ENCODE measurements around the gene PPP4R4. TPM values are rescaled to one million over a fixed set of nuclear protein-coding genes. Genes with fewer than 3 reads are reported as not detected.
"Not testable (repeated sequence)": the region's sequence is repeated elsewhere in the genome, so short reads cannot be mapped to it uniquely, and the experiment has no call there.

PPP4R4 gene
- total RNA-seq, 1 experiment from 2014 or later = 5.5 TPM

DNA sequence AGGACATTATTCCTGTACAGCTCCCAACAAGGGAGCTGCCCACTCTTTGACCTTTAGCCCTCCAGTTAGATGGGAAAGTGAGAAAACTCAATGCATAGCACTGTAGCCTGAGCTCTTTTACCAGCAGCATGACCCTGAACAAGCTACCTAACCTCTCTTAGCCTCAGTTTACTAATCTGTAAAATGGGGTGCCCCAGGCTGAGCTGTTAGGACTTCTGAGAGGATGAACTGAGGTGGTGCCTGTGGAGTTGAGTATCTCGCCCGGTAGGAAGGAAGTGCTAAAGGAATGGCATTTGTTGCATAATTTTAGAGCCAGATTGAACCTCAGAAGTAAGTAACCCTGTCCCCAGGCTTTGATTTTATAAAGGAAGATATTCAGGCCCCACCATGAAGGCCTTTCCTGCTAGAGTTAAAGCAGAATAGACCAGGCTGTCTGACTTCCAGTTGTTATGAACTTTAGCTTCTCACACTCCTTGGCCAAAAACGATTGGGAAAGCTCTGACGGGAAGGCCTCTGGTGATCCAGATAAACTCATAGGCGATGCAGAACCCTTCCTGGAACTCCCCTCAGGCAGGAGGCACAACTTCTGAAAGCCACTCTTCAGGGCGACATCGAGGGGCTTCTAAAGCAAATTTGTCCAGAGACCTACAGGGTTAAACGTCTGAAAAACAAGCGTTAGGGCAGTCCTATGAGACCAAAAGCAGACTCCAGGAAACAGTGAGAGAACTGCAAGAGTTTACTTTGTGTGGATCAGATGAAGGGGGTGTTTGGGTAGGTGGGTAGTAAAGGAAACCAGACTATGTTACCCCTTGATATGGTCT is 121.4 kb downstream of the PPP4R4 start (continued):
- TF ChIP-seq ZBTB33 (IDR thresholded peaks at IDR 0.05; ENCODE audit: extremely low read depth, insufficient replicate concordance, low read length) = no peak
- TF ChIP-seq, protein P1, sequence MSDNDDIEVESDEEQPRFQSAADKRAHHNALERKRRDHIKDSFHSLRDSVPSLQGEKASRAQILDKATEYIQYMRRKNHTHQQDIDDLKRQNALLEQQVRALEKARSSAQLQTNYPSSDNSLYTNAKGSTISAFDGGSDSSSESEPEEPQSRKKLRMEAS (IDR thresholded peaks at IDR 0.05) = no peak
- no peak for TF ChIP-seq POLR2AphosphoS5 (IDR thresholded peaks at IDR 0.05; ENCODE audit: low read depth, low read length)
- TF ChIP-seq RAD21 (IDR thresholded peaks at IDR 0.05; ENCODE audit: low read depth) = no peak
- TF ChIP-seq ATF3 (IDR thresholded peaks at IDR 0.05) = no peak
- no peak for TF ChIP-seq CEBPB (IDR thresholded peaks at IDR 0.05; ENCODE audit: low read depth)
- TF ChIP-seq SRF (IDR thresholded peaks at IDR 0.05; ENCODE audit: low read depth) = no peak
- TF ChIP-seq FOSL1 (IDR thresholded peaks at IDR 0.05; ENCODE audit: low read depth) = no peak
- no peak for TF ChIP-seq ELF1 (IDR thresholded peaks at IDR 0.05; ENCODE audit: borderline replicate concordance, low read depth)

GRCh38 chr14:94296181-94296545 is 122.0 kb downstream of the PPP4R4 start:
- DNase-seq (ENCODE audit: low read depth, low spot score); H2AFZ ChIP-seq (ENCODE audit: low read depth, low read length, poor library complexity, severe bottlenecking); H3K9ac ChIP-seq (ENCODE audit: low read length); H3K9me3 ChIP-seq (ENCODE audit: control insufficient read depth in 1 of 2, insufficient read depth in 1 of 2, low read depth in 1 of 2, low read length in 2 of 2); H3K4me2 ChIP-seq (ENCODE audit: low read length); H3K27me3 ChIP-seq (ENCODE audit: insufficient read depth, low read length); POLR2A ChIA-PET; ATAC-seq; H3K9me2 ChIP-seq (ENCODE audit: insufficient read depth); H3K79me2 ChIP-seq (ENCODE audit: insufficient read depth, low read length); H3K4me3 ChIP-seq (replicated peaks in 1 of 2; ENCODE audit: low read depth in 1 of 2, low read length in 2 of 2); BruUV-seq (replicated peaks); H3K27ac ChIP-seq (ENCODE audit: low read depth, low read length); CTCF ChIA-PET; H4K20me1 ChIP-seq (ENCODE audit: insufficient read depth); RAD21 ChIA-PET (ENCODE audit: low non-redundant PET in 1 of 2, low total read pairs in 2 of 2, uncharacterized antibody in 2 of 2, unreplicated experiment in 2 of 2); H3K36me3 ChIP-seq (ENCODE audit: control insufficient read depth in 1 of 2, insufficient read depth in 2 of 2, low read length in 2 of 2); H3K4me1 ChIP-seq (ENCODE audit: control insufficient read depth in 1 of 2, insufficient read depth in 2 of 2, low read length in 2 of 2); intact Hi-C loops (cut with micrococcal nuclease): not testable (repeated sequence)
